ENCODE measurements around the gene KRT32.

- TF ChIP-seq POLR2A (IDR thresholded peaks at IDR 0.05) (no peak), CTCF (IDR thresholded peaks at IDR 0.05) (no peak), POLR2AphosphoS5 (IDR thresholded peaks at IDR 0.05; ENCODE audit: insufficient read depth in 1 of 2, low read depth in 1 of 2) (no peak)
These were observed 37.5 kb downstream of the KRT32 start for GRCh38 chr17:41429667-41430066.

Data from vagina (tissue), 2 donors.